Stimulated activated memory B cell treated with anti-CD40 and anti-IgM and Interleukin-4, amounts not matched to agents 10 μg/mL and 1 μg/mL and 100 μg/mL, for 72 hours (primary cell): ENCODE data around the gene NCS1.
A peak's percentile ranks its signal among the peaks of the same experiment; 100 is the strongest.
"Not testable (repeated sequence)": the region's sequence is repeated elsewhere in the genome, so short reads cannot be mapped to it uniquely, and the experiment has no call there.

Experiments
- ATAC-seq: fragments of 150-1000 bp; cut with Tn5 transposase; 2 replicates; pipeline ENCODE4 v1.10.0; 2021
- H3K27ac Mint-ChIP-seq: one replicate; pipeline ENCODE4 v1.8.0; 2022; ENCODE audit warnings: mild to moderate bottlenecking, mixed read lengths
- H3K27me3 Mint-ChIP-seq: one replicate; pipeline ENCODE4 v1.8.0; 2022; ENCODE audit warnings: mixed read lengths
- H3K36me3 Mint-ChIP-seq: one replicate; pipeline ENCODE4 v1.8.0; 2022; ENCODE audit warnings: mixed read lengths
- H3K4me1 Mint-ChIP-seq: one replicate; pipeline ENCODE4 v1.8.0; 2022; ENCODE audit warnings: mixed read lengths
- H3K4me3 Mint-ChIP-seq: one replicate; pipeline ENCODE4 v1.8.0; 2022; ENCODE audit warnings: mild to moderate bottlenecking, moderate library complexity, mixed read lengths
- H3K9me3 Mint-ChIP-seq: one replicate; pipeline ENCODE4 v1.8.0; 2022; ENCODE audit warnings: mixed read lengths

The NCS1 gene

GRCh38 chr9:130239363-130239695, 67.1 kb downstream of the NCS1 start:
- peak; percentile 13 for ATAC-seq
- Mint-ChIP-seq H3K4me3 (no peak overlapping the region), H3K9me3 (no peaks in the 10 kb centered on the region), H3K27me3 (peaks cover 2% of the 10 kb centered on the region), H3K36me3 (peaks cover under 1% of the 10 kb centered on the region), H3K4me1 (peaks cover 50% of the 10 kb centered on the region), H3K27ac (peak overlapping the region; percentile 88)

GRCh38 chr9:130239741-130240241, 67.6 kb downstream of the NCS1 start:
- no peaks in the 10 kb centered on the region for H3K36me3 Mint-ChIP-seq
- peak; percentile 93 for ATAC-seq
- H3K4me3 Mint-ChIP-seq = peak overlapping the region; percentile 31
- H3K9me3 Mint-ChIP-seq = no peaks in the 10 kb centered on the region
- H3K27ac Mint-ChIP-seq = peak overlapping the region; percentile 88
- no peaks in the 10 kb centered on the region for H3K27me3 Mint-ChIP-seq
- peaks cover 50% of the 10 kb centered on the region for H3K4me1 Mint-ChIP-seq

- H3K4me3 Mint-ChIP-seq = peak overlapping the region; percentile 31
- peak overlapping the region; percentile 88 for H3K27ac Mint-ChIP-seq
- no peaks in the 10 kb centered on the region for H3K9me3 Mint-ChIP-seq
- peaks cover 49% of the 10 kb centered on the region for H3K4me1 Mint-ChIP-seq
- peak; percentile 57 for ATAC-seq
- no peaks in the 10 kb centered on the region for H3K27me3 Mint-ChIP-seq
- H3K36me3 Mint-ChIP-seq = no peaks in the 10 kb centered on the region
Measured at GRCh38 chr9:130240410-130241197, 68.4 kb downstream of the NCS1 start.

- Mint-ChIP-seq H3K27me3 (no peaks in the 10 kb centered on the region), H3K4me1 (peaks cover 44% of the 10 kb centered on the region), H3K36me3 (no peaks in the 10 kb centered on the region), H3K9me3 (no peaks in the 10 kb centered on the region), H3K4me3 (no peak overlapping the region), H3K27ac (peak overlapping the region; percentile 88)
- ATAC-seq = no peak
Measured at GRCh38 chr9:130241198-130241535, 69.0 kb downstream of the NCS1 start.

- ATAC-seq = no peak
- Mint-ChIP-seq H3K36me3 (no peaks in the 10 kb centered on the region), H3K4me3 (peak overlapping the region; percentile 66), H3K27me3 (no peaks in the 10 kb centered on the region), H3K27ac (peak overlapping the region; percentile 71), H3K4me1 (peaks cover 42% of the 10 kb centered on the region), H3K9me3 (no peaks in the 10 kb centered on the region)
Measured at GRCh38 chr9:130242270-130243014, 70.2 kb downstream of the NCS1 start.

- H3K9me3 Mint-ChIP-seq = no peaks in the 10 kb centered on the region
- no peaks in the 10 kb centered on the region for H3K27me3 Mint-ChIP-seq
- H3K27ac Mint-ChIP-seq = peak overlapping the region; percentile 71
- ATAC-seq = peak; percentile 40
- H3K4me3 Mint-ChIP-seq = peak overlapping the region; percentile 66
- H3K4me1 Mint-ChIP-seq = peaks cover 42% of the 10 kb centered on the region
- no peaks in the 10 kb centered on the region for H3K36me3 Mint-ChIP-seq
Measured at GRCh38 chr9:130243015-130243881, 71.0 kb downstream of the NCS1 start.

GRCh38 chr9:130243882-130244170, 71.6 kb downstream of the NCS1 start:
- Mint-ChIP-seq H3K27me3 (no peaks in the 10 kb centered on the region), H3K9me3 (no peaks in the 10 kb centered on the region), H3K4me1 (peaks cover 38% of the 10 kb centered on the region), H3K4me3 (no peak overlapping the region), H3K36me3 (no peaks in the 10 kb centered on the region), H3K27ac (peak overlapping the region; percentile 71)
- no peak for ATAC-seq

- Mint-ChIP-seq H3K4me1 (peaks cover 29% of the 10 kb centered on the region), H3K9me3 (no peaks in the 10 kb centered on the region), H3K27ac (no peak overlapping the region), H3K27me3 (no peaks in the 10 kb centered on the region), H3K4me3 (no peak overlapping the region), H3K36me3 (no peaks in the 10 kb centered on the region)
- no peak for ATAC-seq
Measured at GRCh38 chr9:130244548-130245165, 72.5 kb downstream of the NCS1 start.

GRCh38 chr9:130245474-130245873, 73.3 kb downstream of the NCS1 start:
- Mint-ChIP-seq H3K4me3 (no peak overlapping the region), H3K27ac (no peak overlapping the region), H3K4me1 (peaks cover 21% of the 10 kb centered on the region), H3K27me3 (peaks cover 5% of the 10 kb centered on the region), H3K36me3 (no peaks in the 10 kb centered on the region), H3K9me3 (no peaks in the 10 kb centered on the region)
- no peak for ATAC-seq

GRCh38 chr9:130246126-130246525, 73.9 kb downstream of the NCS1 start:
- H3K27ac Mint-ChIP-seq = no peak overlapping the region
- peaks cover 15% of the 10 kb centered on the region for H3K4me1 Mint-ChIP-seq
- no peak overlapping the region for H3K4me3 Mint-ChIP-seq
- no peak for ATAC-seq
- H3K27me3 Mint-ChIP-seq = peaks cover 12% of the 10 kb centered on the region
- H3K9me3 Mint-ChIP-seq = no peaks in the 10 kb centered on the region
- H3K36me3 Mint-ChIP-seq = no peaks in the 10 kb centered on the region

GRCh38 chr9:130254747-130255630, 82.8 kb downstream of the NCS1 start:
- no peak overlapping the region for H3K27ac Mint-ChIP-seq
- H3K4me3 Mint-ChIP-seq = no peak overlapping the region
- H3K27me3 Mint-ChIP-seq = peaks cover 32% of the 10 kb centered on the region
- no peak for ATAC-seq
- peaks cover 9% of the 10 kb centered on the region for H3K9me3 Mint-ChIP-seq
- H3K36me3 Mint-ChIP-seq = no peaks in the 10 kb centered on the region
- H3K4me1 Mint-ChIP-seq = no peaks in the 10 kb centered on the region

- no peak for ATAC-seq
- Mint-ChIP-seq H3K4me3 (no peak overlapping the region), H3K27ac (no peak overlapping the region), H3K36me3 (no peaks in the 10 kb centered on the region), H3K27me3 (peaks cover 32% of the 10 kb centered on the region), H3K9me3 (peaks cover 9% of the 10 kb centered on the region), H3K4me1 (no peaks in the 10 kb centered on the region)
Measured at GRCh38 chr9:130255631-130256134, 83.5 kb downstream of the NCS1 start.

GRCh38 chr9:130256644-130257043, 84.4 kb downstream of the NCS1 start:
- ATAC-seq = no peak
- Mint-ChIP-seq H3K27ac (no peak overlapping the region), H3K4me3 (no peak overlapping the region), H3K9me3 (peaks cover 9% of the 10 kb centered on the region), H3K4me1 (no peaks in the 10 kb centered on the region), H3K27me3 (peaks cover 29% of the 10 kb centered on the region), H3K36me3 (no peaks in the 10 kb centered on the region)

GRCh38 chr9:130258137-130258536, 85.9 kb downstream of the NCS1 start:
- H3K4me1 Mint-ChIP-seq, ATAC-seq, H3K4me3 Mint-ChIP-seq, H3K36me3 Mint-ChIP-seq, H3K9me3 Mint-ChIP-seq, H3K27ac Mint-ChIP-seq: not testable (repeated sequence)
- peaks cover 36% of the 10 kb centered on the region for H3K27me3 Mint-ChIP-seq
